HUES48 (cell line): ENCODE data around the gene HMOX2.

Experiments
- H3K27ac ChIP-seq: one replicate; pipeline ENCODE4 v1.7.0; 2013; ENCODE audit warnings: low read depth, low read length, inconsistent platforms
- H3K27me3 ChIP-seq: 2 replicates; pipeline ENCODE4 v1.6.1; 2013; ENCODE audit warnings: mild to moderate bottlenecking, low read length; ENCODE audit not compliant: control insufficient read depth, insufficient read depth
- H3K36me3 ChIP-seq: 2 replicates; pipeline ENCODE4 v1.6.1; 2013; ENCODE audit warnings: low read length; ENCODE audit not compliant: control insufficient read depth, insufficient read depth
- H3K4me1 ChIP-seq: 2 replicates; pipeline ENCODE4 v1.6.1; 2013; ENCODE audit warnings: mild to moderate bottlenecking, low read length; ENCODE audit not compliant: control insufficient read depth, insufficient read depth
- H3K4me3 ChIP-seq: 2 replicates; pipeline ENCODE4 v1.5.1; 2013; ENCODE audit warnings: mild to moderate bottlenecking, low read depth, low read length
- H3K9ac ChIP-seq: 2 replicates; pipeline ENCODE4 v1.6.1; 2013; ENCODE audit warnings: mild to moderate bottlenecking, low read depth, low read length, moderate library complexity
- H3K9me3 ChIP-seq: 2 replicates; pipeline ENCODE4 v1.6.1; 2013; ENCODE audit warnings: low read length; ENCODE audit not compliant: control insufficient read depth, insufficient read depth

Gene HMOX2

GRCh38 chr16:4505356-4506147, 29.4 kb downstream of the HMOX2 start:
- no peaks in the 10 kb centered on the region for H3K9me3 ChIP-seq
- H3K27me3 ChIP-seq = no peaks in the 10 kb centered on the region
- H3K4me1 ChIP-seq = peaks cover 3% of the 10 kb centered on the region
- no peak overlapping the region for H3K4me3 ChIP-seq
- H3K9ac ChIP-seq = no peak overlapping the region
- H3K27ac ChIP-seq = no peak overlapping the region
- peaks cover 33% of the 10 kb centered on the region for H3K36me3 ChIP-seq

GRCh38 chr16:4506450-4506849, 30.3 kb downstream of the HMOX2 start:
- H3K27ac ChIP-seq = no peak overlapping the region
- H3K4me1 ChIP-seq = no peaks in the 10 kb centered on the region
- peaks cover 40% of the 10 kb centered on the region for H3K36me3 ChIP-seq
- H3K9me3 ChIP-seq = no peaks in the 10 kb centered on the region
- H3K9ac ChIP-seq = no peak overlapping the region
- H3K4me3 ChIP-seq = no peak overlapping the region
- no peaks in the 10 kb centered on the region for H3K27me3 ChIP-seq

GRCh38 chr16:4507588-4508345, 31.6 kb downstream of the HMOX2 start:
- H3K27ac ChIP-seq = no peak overlapping the region
- H3K9me3 ChIP-seq = no peaks in the 10 kb centered on the region
- no peaks in the 10 kb centered on the region for H3K27me3 ChIP-seq
- no peak overlapping the region for H3K9ac ChIP-seq
- no peak overlapping the region for H3K4me3 ChIP-seq
- H3K4me1 ChIP-seq = no peaks in the 10 kb centered on the region
- H3K36me3 ChIP-seq = peaks cover 53% of the 10 kb centered on the region

- Histone ChIP-seq H3K4me1 (no peaks in the 10 kb centered on the region), H3K27ac (no peak overlapping the region), H3K4me3 (no peak overlapping the region), H3K9me3 (no peaks in the 10 kb centered on the region), H3K36me3 (peaks cover 61% of the 10 kb centered on the region), H3K9ac (no peak overlapping the region), H3K27me3 (no peaks in the 10 kb centered on the region)
These were observed 32.6 kb downstream of the HMOX2 start for GRCh38 chr16:4508806-4509205.

GRCh38 chr16:4509420-4509819, 33.2 kb downstream of the HMOX2 start:
- Histone ChIP-seq H3K4me1 (no peaks in the 10 kb centered on the region), H3K9me3 (no peaks in the 10 kb centered on the region), H3K27me3 (no peaks in the 10 kb centered on the region), H3K9ac (no peak overlapping the region), H3K27ac (no peak overlapping the region), H3K36me3 (peaks cover 66% of the 10 kb centered on the region), H3K4me3 (no peak overlapping the region)

GRCh38 chr16:4510131-4510530, 33.9 kb downstream of the HMOX2 start:
- Histone ChIP-seq H3K9ac (no peak overlapping the region), H3K36me3 (peaks cover 66% of the 10 kb centered on the region)

GRCh38 chr16:4510747-4511426, 34.7 kb downstream of the HMOX2 start:
- H3K4me1 ChIP-seq = peaks cover 5% of the 10 kb centered on the region; the same call in 1 of the 2 replicates
- H3K27me3 ChIP-seq = no peaks in the 10 kb centered on the region
- peaks cover 66% of the 10 kb centered on the region for H3K36me3 ChIP-seq
- H3K4me3 ChIP-seq = no peak overlapping the region
- no peak overlapping the region for H3K27ac ChIP-seq
- H3K9ac ChIP-seq = no peak overlapping the region
- H3K9me3 ChIP-seq = no peaks in the 10 kb centered on the region

More at GRCh38 chr16:4510131-4510530, 33.9 kb downstream of the HMOX2 start:
- H3K4me1 ChIP-seq = peaks cover 5% of the 10 kb centered on the region; the same call in 1 of the 2 replicates
- no peaks in the 10 kb centered on the region for H3K9me3 ChIP-seq
- H3K27me3 ChIP-seq = no peaks in the 10 kb centered on the region
- H3K27ac ChIP-seq = no peak overlapping the region
- H3K4me3 ChIP-seq = no peak overlapping the region

GRCh38 chr16:4511441-4512082, 35.4 kb downstream of the HMOX2 start:
- H3K27me3 ChIP-seq = no peaks in the 10 kb centered on the region
- no peak overlapping the region for H3K4me3 ChIP-seq
- peaks cover 5% of the 10 kb centered on the region; the same call in 1 of the 2 replicates for H3K4me1 ChIP-seq
- H3K9me3 ChIP-seq = no peaks in the 10 kb centered on the region
- no peak overlapping the region for H3K27ac ChIP-seq
- H3K9ac ChIP-seq = no peak overlapping the region
- peaks cover 66% of the 10 kb centered on the region for H3K36me3 ChIP-seq

GRCh38 chr16:4512473-4512872, 36.3 kb downstream of the HMOX2 start:
- Histone ChIP-seq H3K27ac (no peak overlapping the region), H3K9ac (no peak overlapping the region), H3K36me3 (peaks cover 63% of the 10 kb centered on the region), H3K4me3 (no peak overlapping the region), H3K4me1 (peaks cover 5% of the 10 kb centered on the region; the same call in 1 of the 2 replicates), H3K27me3 (no peaks in the 10 kb centered on the region), H3K9me3 (no peaks in the 10 kb centered on the region)

GRCh38 chr16:4513086-4513860, 37.1 kb downstream of the HMOX2 start:
- H3K4me1 ChIP-seq = peaks cover 5% of the 10 kb centered on the region; the same call in 1 of the 2 replicates
- H3K36me3 ChIP-seq = peaks cover 55% of the 10 kb centered on the region
- H3K4me3 ChIP-seq = no peak overlapping the region
- no peaks in the 10 kb centered on the region for H3K27me3 ChIP-seq
- no peak overlapping the region for H3K9ac ChIP-seq
- no peak overlapping the region for H3K27ac ChIP-seq
- H3K9me3 ChIP-seq = no peaks in the 10 kb centered on the region
